Activated naive CD4-positive, alpha-beta T cell treated with anti-CD3 and anti-CD28 coated beads, Interleukin-2, amount 50 U/mL, for 24 hours (primary cell): ENCODE data around the gene PHF1.
"Not testable (repeated sequence)": the region's sequence is repeated elsewhere in the genome, so short reads cannot be mapped to it uniquely, and the experiment has no call there.

ENCODE experiments used
- H3K27ac Mint-ChIP-seq: one replicate; pipeline ENCODE4 v1.8.0; 2021; ENCODE audit warnings: mild to moderate bottlenecking, mixed read lengths
- H3K27me3 Mint-ChIP-seq: one replicate; pipeline ENCODE4 v1.8.0; 2021; ENCODE audit warnings: mixed read lengths
- H3K36me3 Mint-ChIP-seq: one replicate; pipeline ENCODE4 v1.8.0; 2021; ENCODE audit warnings: mixed read lengths
- H3K4me1 Mint-ChIP-seq: one replicate; pipeline ENCODE4 v1.8.0; 2021; ENCODE audit warnings: mixed read lengths
- H3K4me3 Mint-ChIP-seq: one replicate; pipeline ENCODE4 v1.8.0; 2021; ENCODE audit warnings: mild to moderate bottlenecking, mixed read lengths
- H3K9me3 Mint-ChIP-seq: one replicate; pipeline ENCODE4 v1.8.0; 2021; ENCODE audit warnings: mixed read lengths

PHF1 gene

GRCh38 chr6:33383427-33384185, 27.2 kb upstream of the PHF1 start:
- no peak overlapping the region for H3K4me3 Mint-ChIP-seq
- no peaks in the 10 kb centered on the region for H3K27me3 Mint-ChIP-seq

GRCh38 chr6:33384581-33385020, 26.2 kb upstream of the PHF1 start:
- H3K27me3 Mint-ChIP-seq = no peaks in the 10 kb centered on the region
- H3K4me3 Mint-ChIP-seq = no peak overlapping the region
- no peak overlapping the region for H3K27ac Mint-ChIP-seq
- no peaks in the 10 kb centered on the region for H3K4me1 Mint-ChIP-seq
- no peaks in the 10 kb centered on the region for H3K36me3 Mint-ChIP-seq
- no peaks in the 10 kb centered on the region for H3K9me3 Mint-ChIP-seq

More at GRCh38 chr6:33383427-33384185, 27.2 kb upstream of the PHF1 start:
- Mint-ChIP-seq H3K27ac (no peak overlapping the region), H3K9me3 (no peaks in the 10 kb centered on the region), H3K36me3 (no peaks in the 10 kb centered on the region), H3K4me1 (no peaks in the 10 kb centered on the region)

- Mint-ChIP-seq H3K27ac (peak overlapping the region; percentile 91), H3K27me3 (no peaks in the 10 kb centered on the region), H3K4me3 (no peak overlapping the region), H3K36me3 (no peaks in the 10 kb centered on the region), H3K9me3 (no peaks in the 10 kb centered on the region), H3K4me1 (peaks cover 18% of the 10 kb centered on the region)
Observed at GRCh38 chr6:33390173-33390572, 20.6 kb upstream of the PHF1 start.

GRCh38 chr6:33390767-33391277, 20.0 kb upstream of the PHF1 start:
- Mint-ChIP-seq H3K36me3 (no peaks in the 10 kb centered on the region), H3K9me3 (no peaks in the 10 kb centered on the region), H3K27me3 (no peaks in the 10 kb centered on the region), H3K4me1 (peaks cover 18% of the 10 kb centered on the region), H3K27ac (peak overlapping the region; percentile 91), H3K4me3 (peak overlapping the region; percentile 81)

- no peaks in the 10 kb centered on the region for H3K27me3 Mint-ChIP-seq
- H3K4me1 Mint-ChIP-seq = peaks cover 18% of the 10 kb centered on the region
Observed at GRCh38 chr6:33391278-33391921, 19.4 kb upstream of the PHF1 start, which contains the start of gene KIFC1. Gene KIFC1, plus strand, starts transcription at chr6:33391823. Its CDS starts 163 bp downstream, at chr6:33391986.

GRCh38 chr6:33391922-33392594, 18.8 kb upstream of the PHF1 start:
- Mint-ChIP-seq H3K27ac (peak overlapping the region; percentile 91), H3K4me3 (peak overlapping the region; percentile 81), H3K36me3 (no peaks in the 10 kb centered on the region), H3K9me3 (no peaks in the 10 kb centered on the region), H3K27me3 (no peaks in the 10 kb centered on the region), H3K4me1 (peaks cover 18% of the 10 kb centered on the region)

More at GRCh38 chr6:33391278-33391921, 19.4 kb upstream of the PHF1 start, which contains the start of gene KIFC1:
- Mint-ChIP-seq H3K9me3 (no peaks in the 10 kb centered on the region), H3K36me3 (no peaks in the 10 kb centered on the region), H3K4me3 (peak within 1 kb of the TSS; percentile 81), H3K27ac (peak within 1 kb of the TSS; percentile 91)

GRCh38 chr6:33392595-33392948, 18.2 kb upstream of the PHF1 start:
- Mint-ChIP-seq H3K27ac (no peak overlapping the region), H3K36me3 (no peaks in the 10 kb centered on the region), H3K27me3 (no peaks in the 10 kb centered on the region), H3K4me1 (peaks cover 18% of the 10 kb centered on the region), H3K4me3 (peak overlapping the region; percentile 81), H3K9me3 (no peaks in the 10 kb centered on the region)

- Mint-ChIP-seq H3K4me1 (peaks cover 18% of the 10 kb centered on the region), H3K4me3 (no peak overlapping the region)
Observed at GRCh38 chr6:33392979-33393378, 17.8 kb upstream of the PHF1 start.

GRCh38 chr6:33397541-33397940, 13.3 kb upstream of the PHF1 start:
- Mint-ChIP-seq H3K4me1 (peaks cover 3% of the 10 kb centered on the region), H3K4me3 (no peak overlapping the region), H3K36me3 (no peaks in the 10 kb centered on the region), H3K27ac (no peak overlapping the region), H3K9me3 (no peaks in the 10 kb centered on the region), H3K27me3 (no peaks in the 10 kb centered on the region)

More at GRCh38 chr6:33392979-33393378, 17.8 kb upstream of the PHF1 start:
- Mint-ChIP-seq H3K27me3 (no peaks in the 10 kb centered on the region), H3K27ac (no peak overlapping the region), H3K36me3 (no peaks in the 10 kb centered on the region), H3K9me3 (no peaks in the 10 kb centered on the region)

GRCh38 chr6:33398601-33399000, 12.2 kb upstream of the PHF1 start:
- not testable (repeated sequence) for H3K36me3 Mint-ChIP-seq

GRCh38 chr6:33399881-33400280, 10.9 kb upstream of the PHF1 start:
- H3K36me3 Mint-ChIP-seq, H3K9me3 Mint-ChIP-seq, H3K27ac Mint-ChIP-seq, H3K4me3 Mint-ChIP-seq, H3K4me1 Mint-ChIP-seq, H3K27me3 Mint-ChIP-seq: not testable (repeated sequence)

More at GRCh38 chr6:33398601-33399000, 12.2 kb upstream of the PHF1 start:
- H3K9me3 Mint-ChIP-seq, H3K4me1 Mint-ChIP-seq, H3K27me3 Mint-ChIP-seq, H3K4me3 Mint-ChIP-seq, H3K27ac Mint-ChIP-seq: not testable (repeated sequence)

- Mint-ChIP-seq H3K4me3 (no peak overlapping the region), H3K4me1 (peaks cover 9% of the 10 kb centered on the region), H3K27ac (no peak overlapping the region), H3K27me3 (no peaks in the 10 kb centered on the region), H3K9me3 (no peaks in the 10 kb centered on the region), H3K36me3 (no peaks in the 10 kb centered on the region)
Observed at GRCh38 chr6:33404884-33405283, 5.9 kb upstream of the PHF1 start.

GRCh38 chr6:33405386-33405940, 5.4 kb upstream of the PHF1 start:
- peak overlapping the region; percentile 68 for H3K27ac Mint-ChIP-seq
- H3K9me3 Mint-ChIP-seq = no peaks in the 10 kb centered on the region

GRCh38 chr6:33406126-33406525, 4.7 kb upstream of the PHF1 start:
- Mint-ChIP-seq H3K9me3 (no peaks in the 10 kb centered on the region), H3K4me3 (no peak overlapping the region), H3K27ac (peak overlapping the region; percentile 25), H3K4me1 (peaks cover 11% of the 10 kb centered on the region), H3K36me3 (no peaks in the 10 kb centered on the region), H3K27me3 (no peaks in the 10 kb centered on the region)

More at GRCh38 chr6:33405386-33405940, 5.4 kb upstream of the PHF1 start:
- Mint-ChIP-seq H3K4me1 (peaks cover 11% of the 10 kb centered on the region), H3K27me3 (no peaks in the 10 kb centered on the region), H3K36me3 (no peaks in the 10 kb centered on the region), H3K4me3 (no peak overlapping the region)

GRCh38 chr6:33407132-33407718, 3.6 kb upstream of the PHF1 start:
- Mint-ChIP-seq H3K36me3 (no peaks in the 10 kb centered on the region), H3K27ac (no peak overlapping the region), H3K4me3 (no peak overlapping the region), H3K9me3 (no peaks in the 10 kb centered on the region), H3K27me3 (no peaks in the 10 kb centered on the region), H3K4me1 (peaks cover 18% of the 10 kb centered on the region)
